Measurements from ENCODE around the gene MYL6B.
"Not testable (repeated sequence)": the region's sequence is repeated elsewhere in the genome, so short reads cannot be mapped to it uniquely, and the experiment has no call there.

Gene MYL6B

DNA sequence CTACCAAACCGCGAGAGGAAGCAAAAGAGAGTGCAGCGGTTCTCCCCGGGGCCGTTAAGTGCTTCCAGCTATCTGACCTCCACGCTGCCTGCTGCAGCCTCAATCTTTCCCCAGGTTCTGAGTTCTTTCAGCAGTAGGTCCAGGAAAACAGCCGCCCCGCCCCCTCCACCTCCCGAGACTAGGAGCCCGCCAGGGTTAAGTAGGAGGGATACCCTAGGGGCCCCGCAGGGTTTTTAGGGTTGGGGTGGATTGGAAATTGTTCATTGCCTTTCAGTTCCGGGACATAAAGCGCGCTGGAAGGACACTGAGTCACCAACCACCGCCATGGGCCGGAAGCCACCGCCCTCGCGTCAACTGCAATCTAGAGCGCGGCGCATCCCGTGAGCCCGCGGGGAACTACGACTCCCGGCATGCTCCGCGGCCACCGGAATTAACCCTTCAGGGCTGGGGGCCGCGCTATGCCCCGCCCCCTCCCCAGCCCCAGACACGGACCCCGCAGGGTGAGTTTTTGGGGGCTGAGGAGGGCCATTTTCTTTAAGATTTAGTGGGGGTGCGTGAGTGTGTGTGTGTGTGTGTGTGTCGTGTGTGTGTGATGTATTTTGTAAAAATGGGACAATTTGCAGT, at the start of gene MYL6B:
Gene MYL6B (plus strand): TSS at position 456 of the 624 bp plus-strand sequence. CDS start 1,332 bp downstream, outside the sequence.
- DNase-seq, result peak; percentile 94

DNA sequence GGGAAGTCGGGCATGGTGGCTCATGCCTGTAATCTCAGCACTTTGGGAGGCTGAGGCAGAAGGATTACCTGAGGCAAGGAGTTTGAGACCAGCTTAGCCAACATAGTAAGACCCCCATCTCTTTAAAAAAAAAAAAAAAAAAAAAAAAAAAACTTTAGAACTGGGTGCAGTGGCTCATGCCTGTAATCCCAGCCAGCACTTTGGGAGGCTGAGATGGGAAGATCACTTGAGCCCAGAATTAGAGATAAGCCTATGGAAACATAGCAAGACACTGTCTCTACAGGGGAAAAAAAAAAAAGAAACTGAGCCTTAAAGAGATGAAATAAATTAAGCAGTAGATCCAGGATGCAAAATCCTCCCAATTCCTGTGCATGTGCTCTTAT, 49.7 kb upstream of the MYL6B start:
- no peak for DNase-seq

DNA sequence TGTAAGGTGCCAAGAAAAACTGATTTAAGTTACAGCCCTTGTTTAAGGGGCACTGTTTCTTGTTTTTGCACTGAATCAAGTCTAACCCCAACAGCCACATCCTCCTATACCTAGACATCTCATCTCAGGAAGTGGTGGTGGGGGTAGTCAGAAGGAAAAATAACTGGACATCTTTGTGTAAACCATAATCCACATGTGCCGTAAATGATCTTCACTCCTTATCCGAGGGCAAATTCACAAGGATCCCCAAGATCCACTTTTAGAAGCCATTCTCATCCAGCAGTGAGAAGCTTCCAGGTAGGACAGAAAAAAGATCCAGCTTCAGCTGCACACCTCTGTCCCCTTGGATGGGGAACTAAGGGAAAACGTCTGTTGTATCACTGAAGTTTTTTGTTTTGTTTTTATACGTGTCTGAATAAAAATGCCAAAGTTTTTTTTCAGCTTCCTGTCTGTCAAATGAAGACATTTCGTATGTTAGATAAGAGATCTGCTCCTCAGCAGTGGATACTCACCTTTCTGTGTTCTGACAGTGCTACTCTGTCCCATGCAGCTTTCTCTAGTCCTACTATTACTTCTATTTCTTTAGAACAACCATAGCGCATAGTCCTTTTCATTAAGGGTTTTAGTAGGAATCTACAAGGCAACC, 49.2 kb upstream of the MYL6B start:
- no peak for DNase-seq

DNA sequence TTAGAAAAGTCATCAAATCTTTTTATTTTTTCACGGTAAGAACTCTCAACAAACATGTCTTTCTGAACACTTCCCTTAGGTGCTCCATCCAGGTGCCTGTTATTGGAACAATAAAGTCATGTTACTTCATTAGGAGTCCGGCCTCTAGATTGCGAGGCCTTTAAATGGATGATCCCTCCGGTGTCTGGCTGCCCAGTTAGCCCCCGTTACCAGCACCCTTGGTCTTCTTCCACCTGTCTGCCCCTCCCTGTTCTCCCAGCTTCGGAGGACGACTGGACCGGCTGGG, 48.6 kb upstream of the MYL6B start:
- no peak for DNase-seq

DNA sequence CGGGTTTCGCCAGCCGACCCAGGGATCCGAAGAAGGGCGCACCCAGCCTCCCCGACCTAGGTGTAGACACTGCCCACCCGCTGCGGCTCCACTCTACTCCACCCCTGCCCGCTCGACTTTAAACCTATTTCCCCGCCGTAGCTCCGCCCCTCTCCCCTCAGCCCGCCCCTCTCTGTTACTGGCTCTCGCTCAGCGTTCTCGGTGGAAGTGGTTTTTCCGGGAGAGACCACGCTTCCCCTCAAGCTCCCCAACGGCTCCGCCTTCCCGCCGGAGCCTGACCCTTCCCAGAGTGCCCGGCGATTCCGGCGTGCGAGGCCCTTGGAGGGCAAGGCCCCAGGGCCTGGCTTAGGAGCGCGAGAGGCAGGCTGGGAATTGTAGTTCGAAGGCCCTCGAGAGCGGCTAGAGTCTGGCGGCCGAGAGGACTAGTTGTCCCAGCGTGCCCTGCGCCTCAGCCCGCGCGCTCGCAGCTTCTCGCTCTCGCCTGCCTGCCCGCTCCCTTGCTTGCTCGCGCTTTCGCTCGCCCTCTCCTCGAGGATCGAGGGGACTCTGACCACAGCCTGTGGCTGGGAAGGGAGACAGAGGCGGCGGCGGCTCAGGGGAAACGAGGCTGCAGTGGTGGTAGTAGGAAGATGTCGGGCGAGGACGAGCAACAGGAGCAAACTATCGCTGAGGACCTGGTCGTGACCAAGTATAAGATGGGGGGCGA, 48.1 kb upstream of the MYL6B start, which contains the start of gene PA2G4:
Gene PA2G4 (plus strand): TSS at position 451 of the 706 bp plus-strand sequence. CDS start 179 bp downstream, at position 630.
- DNase-seq, result peak; percentile 98

DNA sequence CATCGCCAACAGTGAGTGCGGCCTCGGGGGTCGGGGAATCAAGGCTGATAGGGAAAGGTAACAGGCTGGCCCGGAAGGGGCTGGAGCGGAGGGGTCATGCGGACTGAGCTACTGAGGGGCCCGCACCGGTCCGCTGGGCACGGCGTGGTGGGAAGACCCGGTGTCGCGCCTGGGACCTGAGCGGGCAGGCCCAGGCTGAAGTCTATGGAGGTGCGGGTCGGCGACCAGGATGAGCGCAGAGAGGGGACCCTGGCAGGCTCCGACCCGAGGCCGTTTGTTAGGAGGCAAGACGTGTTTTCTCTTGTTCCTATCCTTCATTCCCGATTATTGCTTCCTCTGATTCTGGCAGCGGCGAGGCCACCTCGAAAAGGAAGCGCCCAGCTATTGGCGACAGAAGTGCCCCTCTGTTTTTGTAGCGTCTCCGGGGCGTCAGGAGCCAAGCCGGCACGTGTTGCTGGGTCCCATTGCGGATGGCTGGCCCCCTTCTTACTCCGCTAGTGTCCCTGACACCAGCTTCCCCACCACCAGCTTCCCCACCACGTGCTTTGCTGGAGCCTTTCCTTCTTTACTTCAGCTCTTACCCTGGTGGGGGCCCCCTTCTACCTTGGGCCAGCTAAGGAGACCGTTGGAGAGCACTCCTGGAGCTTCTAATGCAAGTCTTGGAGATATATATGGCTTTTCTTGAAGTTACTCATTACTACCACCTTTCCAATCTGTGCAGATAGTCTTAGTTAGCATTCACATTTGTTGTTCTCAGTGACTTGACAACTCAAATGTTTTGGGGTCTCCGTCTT, 47.4 kb upstream of the MYL6B start:
- DNase-seq, result no peak

DNA sequence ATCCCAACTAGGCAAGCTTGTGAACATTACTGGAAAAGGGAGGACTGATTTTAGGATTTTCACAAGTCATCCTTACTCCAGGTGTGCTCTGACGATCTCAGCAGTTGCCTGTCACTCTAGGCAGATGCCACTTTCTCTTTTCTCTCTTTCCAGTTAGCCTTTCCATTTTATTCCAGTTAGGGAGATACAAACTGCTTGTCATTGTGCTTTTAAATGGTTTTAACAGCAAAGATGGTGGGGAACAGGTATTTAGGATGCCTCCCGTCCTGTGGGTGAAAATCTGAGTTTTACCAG, 46.8 kb upstream of the MYL6B start:
- DNase-seq, result no peak

DNA sequence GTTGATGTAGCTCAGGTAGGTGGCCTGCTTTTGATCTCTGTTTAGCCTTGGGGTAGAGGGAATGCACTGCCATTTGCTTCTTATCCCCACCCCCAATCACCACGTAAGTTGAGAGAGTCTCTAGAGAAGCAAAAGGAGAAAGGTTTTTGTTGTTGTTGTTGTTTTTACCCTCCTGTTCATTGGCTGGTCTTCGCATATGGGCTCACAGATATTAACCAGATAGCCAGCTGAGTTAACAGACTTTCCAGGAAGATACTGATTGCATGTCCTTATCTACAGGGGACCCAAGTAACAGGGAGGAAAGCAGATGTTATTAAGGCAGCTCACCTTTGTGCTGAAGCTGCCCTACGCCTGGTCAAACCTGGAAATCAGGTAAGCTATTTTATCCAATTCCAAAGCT, 45.1 kb upstream of the MYL6B start:
- no peak for DNase-seq

DNA sequence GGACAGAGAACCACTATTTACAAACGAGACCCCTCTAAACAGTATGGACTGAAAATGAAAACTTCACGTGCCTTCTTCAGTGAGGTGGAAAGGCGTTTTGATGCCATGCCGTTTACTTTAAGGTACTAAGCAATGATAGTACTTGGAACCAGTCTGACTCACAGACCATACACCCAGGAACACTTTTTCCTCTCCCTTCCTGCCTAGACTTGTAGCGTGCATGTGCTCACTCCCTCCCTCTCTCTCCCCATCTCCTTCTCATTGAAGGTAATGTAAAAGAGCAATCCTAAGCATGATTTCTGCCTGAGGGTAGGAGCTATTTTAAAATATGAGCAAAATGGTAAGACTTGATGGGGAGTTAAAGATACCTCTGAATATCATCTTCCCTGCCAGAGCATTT, 41.8 kb upstream of the MYL6B start:
- DNase-seq, result no peak

DNA sequence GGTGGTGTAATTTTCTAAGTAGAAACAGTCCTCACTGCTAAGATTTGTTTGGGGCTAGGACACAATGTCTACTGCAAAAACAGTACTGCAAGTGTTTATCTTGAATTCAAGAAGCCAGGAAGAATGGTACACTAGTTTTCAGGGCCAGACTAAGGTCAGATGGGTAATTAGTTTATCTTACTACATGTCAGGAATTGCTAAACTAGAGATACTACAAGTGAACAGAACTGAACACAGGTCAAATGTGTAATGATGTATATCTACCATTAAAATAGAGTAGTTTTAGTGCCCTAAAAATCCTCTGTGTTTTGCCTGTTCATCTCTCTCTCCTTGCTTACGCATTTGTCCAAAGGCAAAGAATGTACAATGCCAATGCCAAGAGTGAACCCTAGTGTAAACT, 38.3 kb upstream of the MYL6B start:
- DNase-seq, result no peak

DNA sequence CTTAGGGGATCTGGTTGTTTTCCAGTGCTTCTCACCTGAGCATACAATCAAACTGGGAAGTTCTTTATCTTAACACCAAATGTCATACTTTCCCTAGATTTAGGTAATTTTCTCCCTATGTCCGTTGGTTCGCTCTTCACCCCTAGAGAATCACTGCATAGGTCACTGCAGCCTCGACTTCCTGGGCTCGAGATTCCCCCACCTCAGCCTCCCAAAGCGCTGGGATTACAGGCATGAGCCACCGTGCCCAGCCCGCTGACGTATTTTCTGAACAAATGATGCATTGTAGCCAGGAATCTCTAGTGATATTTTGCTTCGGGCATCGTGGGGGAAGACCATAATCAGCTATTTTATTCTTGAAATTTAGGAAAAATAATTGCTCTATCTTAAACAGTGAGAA, 37.1 kb upstream of the MYL6B start:
- DNase-seq, result no peak

DNA sequence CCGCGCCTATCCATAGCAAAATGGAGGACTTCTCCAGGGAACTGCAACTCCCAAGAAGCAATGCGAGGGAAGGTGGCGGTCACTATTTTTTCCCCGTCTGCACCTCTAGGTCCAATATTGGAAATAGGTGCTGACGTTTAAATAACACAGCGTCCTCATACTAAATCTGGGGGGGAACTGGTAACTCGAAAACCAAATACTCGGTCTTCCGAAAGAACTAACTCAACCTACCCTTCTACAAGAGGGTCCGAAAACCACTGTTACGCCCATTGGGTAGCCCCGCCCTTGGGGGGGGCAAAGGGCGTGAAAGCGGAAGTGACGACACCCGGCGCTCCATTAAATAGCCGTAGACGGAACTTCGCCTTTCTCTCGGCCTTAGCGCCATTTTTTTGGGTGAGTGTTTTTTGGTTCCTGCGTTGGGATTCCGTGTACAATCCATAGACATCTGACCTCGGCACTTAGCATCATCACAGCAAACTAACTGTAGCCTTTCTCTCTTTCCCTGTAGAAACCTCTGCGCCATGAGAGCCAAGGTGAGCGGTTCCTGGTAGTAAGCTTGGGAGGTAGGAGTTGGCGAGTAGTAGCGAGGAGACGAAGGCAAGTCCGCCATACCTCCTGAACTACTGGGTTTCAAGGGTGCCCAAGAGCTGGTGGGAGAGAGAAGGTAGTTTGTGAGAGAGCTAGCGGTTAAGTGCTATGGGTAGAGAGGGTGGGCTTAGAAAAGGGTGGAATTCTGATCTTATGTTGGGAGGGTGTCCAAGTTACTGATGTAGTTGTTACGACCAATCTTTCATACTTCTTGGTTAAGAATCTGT, 35.9 kb upstream of the MYL6B start, which contains the start of gene RPL41:
Gene RPL41 (plus strand): TSS at position 367 of the 815 bp plus-strand sequence.
- DNase-seq, result peak; percentile 91

DNA sequence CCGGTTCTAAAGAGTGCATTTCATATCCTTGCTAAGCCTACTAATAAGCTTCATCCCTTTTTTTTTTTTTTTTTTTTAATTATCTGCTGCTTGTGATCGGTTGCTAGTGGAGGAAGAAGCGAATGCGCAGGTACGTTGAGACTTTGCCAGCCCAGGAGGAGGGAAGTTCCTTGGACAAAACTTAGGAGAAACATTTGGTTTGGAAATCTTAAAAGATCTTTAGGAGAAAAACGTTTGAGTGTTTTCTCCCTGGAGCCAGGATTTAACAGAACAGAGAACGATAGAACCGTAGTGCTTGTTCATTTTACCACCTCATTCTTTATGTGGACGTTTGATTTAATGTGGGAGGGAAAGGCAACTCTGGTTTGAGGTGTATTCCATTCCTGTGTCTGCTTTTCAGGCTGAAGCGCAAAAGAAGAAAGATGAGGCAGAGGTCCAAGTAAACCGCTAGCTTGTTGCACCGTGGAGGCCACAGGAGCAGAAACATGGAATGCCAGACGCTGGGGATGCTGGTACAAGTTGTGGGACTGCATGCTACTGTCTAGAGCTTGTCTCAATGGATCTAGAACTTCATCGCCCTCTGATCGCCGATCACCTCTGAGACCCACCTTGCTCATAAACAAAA, 35.2 kb upstream of the MYL6B start:
- not testable (repeated sequence) for DNase-seq

DNA sequence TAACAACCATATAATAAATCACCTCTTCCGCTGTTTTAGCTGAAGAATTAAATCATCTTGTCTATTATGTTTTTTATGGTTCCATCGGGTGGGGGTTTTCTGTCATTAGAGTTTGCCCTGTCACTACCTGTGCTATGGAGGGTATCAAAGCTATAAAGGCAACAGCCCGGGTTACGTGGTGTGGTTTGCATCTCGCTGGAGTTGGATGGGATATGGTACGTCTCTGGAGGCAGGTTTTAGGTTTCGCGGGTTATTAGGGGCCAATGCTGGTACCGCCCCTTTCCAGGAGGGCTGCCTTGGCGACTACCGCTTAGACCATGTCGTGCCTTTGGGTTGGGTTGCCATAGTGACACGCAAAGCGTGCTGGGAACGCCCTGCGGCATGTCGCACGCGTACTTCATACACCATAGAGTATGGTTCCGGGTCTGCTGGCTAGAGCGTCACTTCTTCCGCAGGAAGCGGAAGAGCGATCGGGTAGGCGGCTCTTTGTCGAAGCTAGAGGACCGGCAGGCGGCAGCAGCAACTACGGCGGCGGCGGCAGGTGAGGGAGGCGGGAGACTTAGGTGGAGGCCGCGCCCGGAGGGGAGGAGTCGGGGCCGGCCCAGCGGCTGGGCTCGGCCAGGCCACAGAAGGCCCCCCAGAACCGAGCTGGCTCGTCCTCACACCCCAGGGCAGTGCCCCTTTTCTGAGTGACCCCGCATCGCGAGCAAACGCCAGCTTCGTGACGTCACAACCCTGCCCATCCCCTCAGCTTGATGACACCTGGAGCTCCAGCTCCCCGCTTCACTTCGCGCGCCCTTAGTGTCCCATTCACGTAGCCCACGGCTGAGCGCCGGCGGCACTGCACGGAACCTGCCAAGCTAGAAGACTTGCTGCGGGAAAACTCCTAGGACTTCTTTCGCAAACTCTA, 34.4 kb upstream of the MYL6B start, which contains the start of gene ZC3H10:
Gene ZC3H10 (plus strand): TSS at position 489 of the 910 bp plus-strand sequence. CDS start 2,297 bp downstream, outside the sequence.
- peak; percentile 99 for DNase-seq

DNA sequence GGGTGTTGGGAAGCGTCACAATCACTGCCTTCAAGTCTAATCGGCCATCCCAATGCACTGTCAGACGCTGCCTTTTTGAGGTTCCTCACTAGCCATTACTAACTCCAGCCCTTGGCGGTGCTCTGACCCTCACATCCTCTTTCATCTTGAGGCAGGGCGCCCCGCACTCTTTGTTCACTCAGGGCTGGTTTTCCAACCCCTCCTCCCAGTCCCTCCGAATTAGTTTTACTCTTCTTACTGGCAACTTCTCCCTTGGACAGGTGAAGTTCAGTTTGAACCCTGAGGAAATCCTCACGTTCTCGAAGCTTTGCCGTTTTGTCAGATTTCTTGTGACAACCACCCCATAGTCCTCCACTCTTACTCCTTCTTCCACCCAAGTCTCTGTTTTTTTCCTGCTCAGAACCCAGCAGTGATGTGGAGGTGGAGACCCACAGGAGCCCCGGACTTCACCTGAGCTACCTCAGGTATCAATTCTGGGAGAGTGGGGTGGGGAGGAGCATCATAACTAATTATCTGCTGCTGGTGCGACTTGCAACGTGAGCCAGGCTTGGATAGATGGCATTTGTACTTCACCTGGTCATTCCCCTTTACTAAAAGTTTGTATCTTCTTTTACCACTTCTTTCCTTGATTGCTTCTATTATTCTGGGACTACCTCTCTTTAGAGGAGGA, 33.6 kb upstream of the MYL6B start:
- no peak for DNase-seq

DNA sequence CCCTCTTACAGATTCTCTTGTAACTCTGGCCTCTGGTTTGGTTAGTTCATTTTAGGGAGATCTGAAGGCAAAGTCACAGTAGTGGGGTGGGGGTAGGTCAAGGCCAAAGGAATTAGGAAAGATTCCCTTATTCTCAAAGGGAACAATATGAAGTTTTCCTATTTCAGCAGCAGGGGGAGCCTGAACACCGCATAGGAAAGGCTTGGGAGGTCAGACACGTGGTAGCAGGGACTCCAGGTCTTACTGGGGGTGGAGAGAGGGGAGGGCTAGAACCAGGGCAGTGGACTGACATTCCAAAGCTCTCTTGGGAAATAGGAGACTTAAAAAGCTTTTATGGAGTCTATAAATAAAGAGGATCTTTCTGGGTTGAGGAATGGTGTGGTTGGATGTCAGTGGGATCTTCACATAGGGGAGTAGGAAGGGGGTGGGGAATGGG, 33.0 kb upstream of the MYL6B start:
- DNase-seq, result peak; percentile 59

DNA sequence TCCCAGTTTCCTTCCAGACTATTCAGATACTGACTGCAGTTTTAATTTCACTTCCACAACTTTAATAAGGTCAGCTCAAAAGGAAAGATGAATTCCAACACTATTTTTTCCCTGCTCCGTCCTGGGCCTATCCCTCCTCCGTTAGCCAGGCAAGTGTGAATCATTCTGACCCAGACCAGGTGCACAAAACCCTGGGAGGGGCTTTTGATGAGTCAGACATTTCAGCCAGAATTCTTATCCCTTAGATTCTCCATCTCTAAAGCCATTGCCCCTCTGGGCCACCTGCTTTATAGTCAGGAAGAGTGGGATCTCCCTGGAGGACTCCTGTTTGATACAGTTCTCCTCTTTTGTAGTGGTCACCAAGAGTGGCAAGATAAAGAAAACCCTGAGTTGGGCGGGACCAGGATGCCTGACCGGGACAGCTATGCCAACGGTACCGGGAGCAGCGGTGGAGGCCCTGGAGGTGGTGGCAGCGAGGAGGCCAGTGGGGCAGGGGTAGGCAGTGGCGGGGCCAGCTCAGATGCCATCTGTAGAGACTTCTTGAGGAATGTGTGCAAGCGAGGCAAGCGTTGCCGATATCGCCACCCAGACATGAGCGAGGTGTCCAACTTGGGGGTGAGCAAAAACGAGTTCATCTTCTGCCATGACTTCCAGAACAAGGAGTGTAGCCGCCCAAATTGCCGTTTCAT, 32.1 kb upstream of the MYL6B start:
- no peak for DNase-seq

DNA sequence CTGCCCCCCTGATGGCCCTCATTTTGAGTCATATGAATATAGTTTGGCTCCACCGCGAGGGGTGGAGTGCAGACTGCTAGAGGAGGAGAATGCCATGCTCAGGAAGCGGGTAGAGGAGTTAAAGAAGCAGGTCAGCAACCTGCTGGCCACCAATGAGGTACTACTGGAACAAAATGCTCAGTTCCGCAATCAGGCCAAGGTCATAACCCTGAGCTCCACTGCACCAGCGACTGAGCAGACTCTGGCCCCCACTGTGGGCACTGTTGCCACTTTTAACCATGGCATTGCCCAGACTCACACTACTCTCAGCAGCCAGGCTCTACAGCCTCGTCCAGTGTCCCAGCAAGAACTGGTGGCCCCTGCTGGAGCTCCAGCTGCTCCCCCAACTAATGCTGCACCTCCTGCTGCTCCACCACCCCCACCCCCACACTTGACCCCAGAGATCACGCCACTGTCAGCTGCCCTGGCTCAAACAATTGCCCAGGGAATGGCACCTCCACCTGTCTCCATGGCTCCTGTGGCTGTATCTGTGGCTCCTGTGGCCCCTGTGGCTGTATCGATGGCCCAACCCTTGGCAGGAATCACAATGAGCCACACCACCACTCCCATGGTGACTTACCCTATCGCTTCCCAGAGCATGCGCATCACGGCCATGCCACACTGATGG, 31.1 kb upstream of the MYL6B start:
- no peak for DNase-seq

DNA sequence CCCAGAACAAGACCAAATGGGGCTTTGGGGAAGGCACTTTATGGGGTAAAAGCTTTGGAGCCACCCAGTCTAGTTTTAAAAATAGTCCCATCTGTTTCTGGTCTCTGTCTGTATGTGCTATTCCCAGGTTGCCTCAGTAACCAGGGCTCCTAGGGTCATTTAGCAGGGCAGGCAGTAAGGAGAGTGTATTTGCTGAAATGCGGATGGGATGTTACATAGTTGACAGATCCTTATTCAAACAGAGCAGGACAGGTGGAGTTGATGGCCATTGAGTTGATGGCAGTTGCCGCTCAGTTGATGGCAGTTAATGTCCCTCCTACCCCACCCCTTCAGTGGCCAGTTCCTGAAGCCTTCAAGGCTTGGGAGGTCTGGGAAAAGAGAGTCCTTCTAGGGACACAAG, 29.8 kb upstream of the MYL6B start:
- no peak for DNase-seq
